ENCODE measurements around the gene CCNY. TPM values are rescaled to one million over a fixed set of nuclear protein-coding genes. Genes with fewer than 3 reads are reported as not detected.
"Not testable (repeated sequence)": the region's sequence is repeated elsewhere in the genome, so short reads cannot be mapped to it uniquely, and the experiment has no call there.

The CCNY gene
- total and polyA plus RNA-seq, 8 donors: 5.8 to 99.6 (median 37.7) TPM

- no peak for TF ChIP-seq POLR2A (IDR thresholded peaks at IDR 0.05)
- no peak for TF ChIP-seq EP300 (IDR thresholded peaks at IDR 0.05)
- Histone ChIP-seq H3K4me1 (peaks cover 0 to 6% (median 0%) of the 10 kb centered on the region in 4 donors), H3K4me3 (no peak overlapping the region), H3K27me3 (no peaks in the 10 kb centered on the region), H3K9me3 (no peaks in the 10 kb centered on the region), H3K27ac (no peak overlapping the region), H3K36me3 (peaks cover 0 to 8% (median 6%) of the 10 kb centered on the region in 4 donors)
- WGBS, 5 donors: 92 to 97% (median 96%) methylated on average over 8 of the region's 8 CpGs
- intact Hi-C loops (cut with DNase I; ENCODE audit: low total_unique reads): no loop called here
- DNase-seq: no peak
These were observed 174.6 kb downstream of the CCNY start for GRCh38 chr10:35510891-35511290.

- no peaks in the 10 kb centered on the region for H3K27me3 ChIP-seq
- intact Hi-C loops (cut with DNase I; ENCODE audit: low total_unique reads): no loop called here
These were observed 175.3 kb downstream of the CCNY start for GRCh38 chr10:35511647-35512046.

GRCh38 chr10:35516102-35516670, 179.9 kb downstream of the CCNY start:
- intact Hi-C loops (cut with DNase I; ENCODE audit: low total_unique reads): no loop called here
- H3K27me3 ChIP-seq: no peaks in the 10 kb centered on the region
- H3K27ac ChIP-seq: no peak overlapping the region
- 64 to 83% (median 71%) methylated on average over 2 of the region's 2 CpGs for WGBS, 5 donors
- peaks cover 0 to 1% (median under 1%) of the 10 kb centered on the region in 4 donors for H3K36me3 ChIP-seq
- no peak for TF ChIP-seq POLR2A (IDR thresholded peaks at IDR 0.05)
- no peak for TF ChIP-seq CTCF (IDR thresholded peaks at IDR 0.05)
- no peak for TF ChIP-seq POLR2AphosphoS5 (IDR thresholded peaks at IDR 0.05)
- no peak overlapping the region for H3K4me3 ChIP-seq
- peaks cover 0 to 11% (median 5%) of the 10 kb centered on the region in 4 donors for H3K4me1 ChIP-seq
- no peaks in the 10 kb centered on the region for H3K9me3 ChIP-seq
- no peak for DNase-seq

More at GRCh38 chr10:35511647-35512046, 175.3 kb downstream of the CCNY start:
- Histone ChIP-seq H3K27ac (no peak overlapping the region), H3K9me3 (no peaks in the 10 kb centered on the region), H3K36me3 (peaks cover 0 to 8% (median 6%) of the 10 kb centered on the region in 4 donors), H3K4me3 (no peak overlapping the region), H3K4me1 (peaks cover 0 to 11% (median 0%) of the 10 kb centered on the region in 4 donors)
- 77 to 88% (median 83%) methylated on average over 7 to 8 of the region's 8 CpGs for WGBS, 5 donors
- DNase-seq: no peak
- TF ChIP-seq CTCF (IDR thresholded peaks at IDR 0.05): no peak
- no peak for TF ChIP-seq POLR2AphosphoS5 (IDR thresholded peaks at IDR 0.05)
- TF ChIP-seq EP300 (IDR thresholded peaks at IDR 0.05): no peak
- TF ChIP-seq POLR2A (IDR thresholded peaks at IDR 0.05): no peak

- TF ChIP-seq CTCF (IDR thresholded peaks at IDR 0.05) (no peak), EP300 (IDR thresholded peaks at IDR 0.05) (no peak), POLR2AphosphoS5 (IDR thresholded peaks at IDR 0.05) (no peak), POLR2A (IDR thresholded peaks at IDR 0.05) (no peak)
- H3K9me3 ChIP-seq: no peaks in the 10 kb centered on the region
- H3K36me3 ChIP-seq: no peaks in the 10 kb centered on the region
- no peak for DNase-seq
- H3K4me1 ChIP-seq: peaks cover 0 to 11% (median 5%) of the 10 kb centered on the region in 4 donors
- intact Hi-C loops (cut with DNase I; ENCODE audit: low total_unique reads): no loop called here
- no peaks in the 10 kb centered on the region for H3K27me3 ChIP-seq
- H3K4me3 ChIP-seq: no peak overlapping the region
- WGBS, 5 donors: 71 to 93% (median 79%) methylated on average over 8 to 11 of the region's 11 CpGs
- H3K27ac ChIP-seq: no peak overlapping the region
These were observed 181.3 kb downstream of the CCNY start for GRCh38 chr10:35517431-35518181.

GRCh38 chr10:35518187-35518586, 181.9 kb downstream of the CCNY start:
- WGBS, 5 donors: 92 to 100% (median 92%) methylated on average over 1 of the region's 1 CpG
- DNase-seq; H3K4me3 ChIP-seq; H3K9me3 ChIP-seq; H3K36me3 ChIP-seq; H3K27me3 ChIP-seq; intact Hi-C loops (cut with DNase I; ENCODE audit: low total_unique reads); H3K27ac ChIP-seq: not testable (repeated sequence)
- peaks cover 0 to 11% (median 5%) of the 10 kb centered on the region in 4 donors for H3K4me1 ChIP-seq
